ENCODE measurements around the gene DCDC2C.

- TF ChIP-seq CTCF (IDR thresholded peaks at IDR 0.05 in 8 of 11, conservative IDR thresholded peaks at IDR 0.05 in 3 of 11) (no peak), POLR2AphosphoS5 (IDR thresholded peaks at IDR 0.05) (no peak), POLR2A (IDR thresholded peaks at IDR 0.05) (no peak)
These were observed 38.0 kb downstream of the DCDC2C start for GRCh38 chr2:3741396-3741795.

Measured in spleen (tissue), 7 donors.